K562 (cell line): Measurements from ENCODE around the gene HSF4. TPM values are rescaled to one million over a fixed set of nuclear protein-coding genes. Genes with fewer than 3 reads are reported as not detected.
A peak's percentile ranks its signal among the peaks of the same experiment; 100 is the strongest.

Experiments used
- ARID2 ChIP-seq: fragments of 450-650 bp; IDR thresholded peaks from 2 replicates; pipeline ENCODE4 v1.6.1; 2017; ENCODE audit warnings: antibody characterized with exemption, mild to moderate bottlenecking
- CREB1 ChIP-seq, 2 experiments: sonication (generic) in 1 of 2; formaldehyde crosslinking in 1 of 2; IDR thresholded peaks; 2 replicates each; pipeline versions ENCODE4 v1.6.1 to v1.8.0; 2012 to 2022; ENCODE audit warnings: inconsistent platforms in 1 of 2, mild to moderate bottlenecking in 1 of 2, missing genetic modification reagents in 1 of 2, moderate library complexity in 1 of 2
- ETV1 ChIP-seq: fragments of 450-650 bp; conservative IDR thresholded peaks from 2 replicates; pipeline ENCODE4 v1.6.1; 2016; ENCODE audit warnings: missing genetic modification characterization, control low read depth, low read depth, missing compliant biosample characterization
- HSF4 ChIP-seq: fragments of 250-450 bp; sonication (Bioruptor Pico); IDR thresholded peaks from 2 replicates; pipeline ENCODE4 v2.1.2; 2022; ENCODE audit warnings: mild to moderate bottlenecking, moderate library complexity, borderline replicate concordance
- KDM1A ChIP-seq, 2 experiments: fragments of 450-650 bp; IDR thresholded peaks; 2 replicates each; pipeline ENCODE4 v1.6.1; 2016; ENCODE audit warnings: mild to moderate bottlenecking in 2 of 2
- MCM7 ChIP-seq, 2 experiments: fragments of 450-650 bp; IDR thresholded peaks; 2 replicates each; pipeline ENCODE4 v1.6.1; 2016 to 2018
- MTA3 ChIP-seq: fragments of 450-650 bp; formaldehyde crosslinking; IDR thresholded peaks from 2 replicates; pipeline ENCODE4 v1.6.1; 2017; ENCODE audit warnings: mild to moderate bottlenecking, borderline replicate concordance
- NR2C2 ChIP-seq, 2 experiments: fragments of 200-800 bp in 1 of 2; sonication (Bioruptor generic) in 1 of 2; sonication (generic) in 1 of 2; formaldehyde crosslinking in 1 of 2; IDR thresholded peaks; 2 replicates each; pipeline versions ENCODE4 v1.6.1 to v1.8.0; 2016 to 2022; ENCODE audit warnings: mild to moderate bottlenecking in 1 of 2, missing compliant biosample characterization in 1 of 2, missing genetic modification characterization in 1 of 2, missing genetic modification reagents in 1 of 2
- NRF1 ChIP-seq, 2 experiments: fragments of 450-650 bp; IDR thresholded peaks in 1 of 2; conservative IDR thresholded peaks in 1 of 2; 2 replicates each; pipeline ENCODE4 v1.6.1; 2014; ENCODE audit warnings: mild to moderate bottlenecking in 2 of 2
- OTX1 ChIP-seq: fragments of 450-650 bp; formaldehyde crosslinking; IDR thresholded peaks from 2 replicates; pipeline ENCODE4 v1.4.0; 2022; ENCODE audit warnings: mild to moderate bottlenecking
- RBM34 ChIP-seq: fragments of 200-400 bp; formaldehyde crosslinking; IDR thresholded peaks from 2 replicates; pipeline ENCODE4 v1.6.1; 2018; ENCODE audit warnings: low read length, borderline replicate concordance; ENCODE audit not compliant: insufficient read depth
- RCOR1 ChIP-seq, 2 experiments: IDR thresholded peaks; 2 replicates each; pipeline ENCODE4 v1.6.1; 2012; ENCODE audit warnings: low read depth in 2 of 2, low read length in 2 of 2, borderline replicate concordance in 1 of 2, improper control_type of control experiment in 1 of 2
- SAFB ChIP-seq: fragments of 200-400 bp; formaldehyde crosslinking; IDR thresholded peaks from 2 replicates; pipeline ENCODE4 v1.6.1; 2017; ENCODE audit warnings: low read depth, low read length, borderline replicate concordance
- SNRNP70 ChIP-seq: fragments of 200-400 bp; formaldehyde crosslinking; optimal IDR thresholded peaks from 2 replicates; pipeline ENCODE3; 2017; ENCODE audit warnings: low read depth, low read length
- ZNF347 ChIP-seq: fragments of 450-650 bp; formaldehyde crosslinking; IDR thresholded peaks from 2 replicates; pipeline ENCODE4 v1.4.0; 2020; ENCODE audit warnings: low read depth, mild to moderate bottlenecking, moderate library complexity
- ZNF696 ChIP-seq: fragments of 250-450 bp; sonication (Bioruptor Pico); conservative IDR thresholded peaks from 2 replicates; pipeline ENCODE4 v1.4.0; 2020; ENCODE audit warnings: mild to moderate bottlenecking, moderate library complexity
- polyA plus RNA-seq, 8 experiments: library from polyadenylated mRNA; depleted of rRNA in 4 of 8; stranded (reverse) in 5 of 8; unstranded in 3 of 8; fragments of >200 nt; fragmentation: Nextera tagmentation in 2 of 8; fragmentation: Illumina TruSeq in 1 of 8; extraction: Ambion mirVana in 2 of 8; extraction: Trizol in 1 of 8; gene quantifications; 2 replicates each; pipeline versions ENCODE4 v1.2.1 to v1.2.3, GENCODE V29; 2011 to 2014; ENCODE audit warnings: inconsistent platforms in 1 of 8, missing spikeins in 1 of 8
- total RNA-seq, 7 experiments: library from RNA; depleted of rRNA in 6 of 7; stranded (reverse); fragments of >200 nt in 6 of 7; fragmentation: Illumina TruSeq in 2 of 7; extraction: Trizol in 2 of 7; gene quantifications; 2 replicates each; pipeline versions ENCODE4 v1.2.1 to v1.2.3, GENCODE V29; 2011 to 2021; ENCODE audit warnings: low replicate concordance in 1 of 7
- TF ChIP-seq, protein P1 (sequence below): IDR thresholded peaks from 2 replicates; pipeline ENCODE4 v1.6.1; 2011; ENCODE audit warnings: borderline replicate concordance, low read depth, mild to moderate bottlenecking, moderate library complexity, low read length; ENCODE audit not compliant: insufficient read depth, poor library complexity, severe bottlenecking
- TF ChIP-seq, protein P2 (sequence below), 2 experiments: fragments of 450-650 bp; IDR thresholded peaks; 2 replicates each; pipeline ENCODE4 v1.6.1; 2016
- TF ChIP-seq, protein P3 (sequence below), 2 experiments: IDR thresholded peaks in 1 of 2; conservative IDR thresholded peaks in 1 of 2; 2 replicates each; pipeline ENCODE4 v1.6.1; 2016; ENCODE audit warnings: low read depth in 2 of 2, mild to moderate bottlenecking in 1 of 2, missing compliant biosample characterization in 1 of 2, missing genetic modification characterization in 1 of 2, moderate library complexity in 1 of 2

Gene HSF4
- total and polyA plus RNA-seq, 9 of the 15 experiments (the other 6 are each of a cell fraction or from before 2014, with no cell fraction given): 0.50 to 35.4 (median 8.8) TPM; not detected in 1

DNA sequence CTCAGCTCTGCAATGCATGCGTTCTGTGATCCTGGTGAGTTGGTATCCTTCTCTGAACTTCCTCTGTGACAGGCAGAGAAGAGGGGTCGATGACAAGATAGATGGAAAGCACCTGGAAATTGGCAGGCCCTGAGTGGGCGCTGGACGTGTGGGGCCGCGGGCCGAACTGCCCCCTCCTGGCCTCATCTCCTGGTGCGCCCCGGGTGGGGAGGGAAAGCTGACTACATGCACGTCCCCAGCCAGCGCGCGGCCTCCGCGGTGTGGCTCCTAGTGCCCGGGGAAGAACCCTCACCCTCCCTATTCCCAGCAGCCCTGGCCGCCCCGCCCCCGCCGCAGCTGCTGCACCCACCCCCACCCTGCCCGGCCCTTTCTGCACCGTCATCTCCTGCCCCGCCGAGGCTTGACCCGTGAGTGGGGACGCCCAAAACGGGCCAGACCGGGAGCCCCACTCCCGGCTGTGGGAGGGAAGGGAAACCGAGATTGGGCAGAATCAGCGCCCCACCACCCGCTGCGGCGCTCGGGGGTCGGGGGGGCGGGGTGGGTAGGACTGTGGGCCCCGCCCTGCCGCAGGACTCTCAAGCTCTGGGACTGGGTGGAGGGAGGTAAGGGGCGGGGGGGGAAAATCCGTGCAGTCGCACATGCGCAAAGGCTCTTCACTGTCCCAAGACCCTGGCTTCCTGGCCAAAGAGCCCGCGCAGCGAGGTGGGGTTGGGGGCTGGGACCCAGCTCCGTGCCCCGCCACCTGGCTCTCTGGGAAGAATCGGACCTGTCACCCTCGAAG lies 5.8 kb downstream of the HSF4 start, which contains the start of gene NOL3 (continued):
- TF ChIP-seq, protein P1, sequence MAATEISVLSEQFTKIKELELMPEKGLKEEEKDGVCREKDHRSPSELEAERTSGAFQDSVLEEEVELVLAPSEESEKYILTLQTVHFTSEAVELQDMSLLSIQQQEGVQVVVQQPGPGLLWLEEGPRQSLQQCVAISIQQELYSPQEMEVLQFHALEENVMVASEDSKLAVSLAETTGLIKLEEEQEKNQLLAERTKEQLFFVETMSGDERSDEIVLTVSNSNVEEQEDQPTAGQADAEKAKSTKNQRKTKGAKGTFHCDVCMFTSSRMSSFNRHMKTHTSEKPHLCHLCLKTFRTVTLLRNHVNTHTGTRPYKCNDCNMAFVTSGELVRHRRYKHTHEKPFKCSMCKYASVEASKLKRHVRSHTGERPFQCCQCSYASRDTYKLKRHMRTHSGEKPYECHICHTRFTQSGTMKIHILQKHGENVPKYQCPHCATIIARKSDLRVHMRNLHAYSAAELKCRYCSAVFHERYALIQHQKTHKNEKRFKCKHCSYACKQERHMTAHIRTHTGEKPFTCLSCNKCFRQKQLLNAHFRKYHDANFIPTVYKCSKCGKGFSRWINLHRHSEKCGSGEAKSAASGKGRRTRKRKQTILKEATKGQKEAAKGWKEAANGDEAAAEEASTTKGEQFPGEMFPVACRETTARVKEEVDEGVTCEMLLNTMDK: no peak
- TF ChIP-seq MCM7 (IDR thresholded peaks at IDR 0.05): no peak
- TF ChIP-seq OTX1 (CRISPR knock-in tag): no peak
- no peak for TF ChIP-seq ZNF347 (CRISPR knock-in tag)
- no peak for TF ChIP-seq RBM34
- TF ChIP-seq, protein P2, sequence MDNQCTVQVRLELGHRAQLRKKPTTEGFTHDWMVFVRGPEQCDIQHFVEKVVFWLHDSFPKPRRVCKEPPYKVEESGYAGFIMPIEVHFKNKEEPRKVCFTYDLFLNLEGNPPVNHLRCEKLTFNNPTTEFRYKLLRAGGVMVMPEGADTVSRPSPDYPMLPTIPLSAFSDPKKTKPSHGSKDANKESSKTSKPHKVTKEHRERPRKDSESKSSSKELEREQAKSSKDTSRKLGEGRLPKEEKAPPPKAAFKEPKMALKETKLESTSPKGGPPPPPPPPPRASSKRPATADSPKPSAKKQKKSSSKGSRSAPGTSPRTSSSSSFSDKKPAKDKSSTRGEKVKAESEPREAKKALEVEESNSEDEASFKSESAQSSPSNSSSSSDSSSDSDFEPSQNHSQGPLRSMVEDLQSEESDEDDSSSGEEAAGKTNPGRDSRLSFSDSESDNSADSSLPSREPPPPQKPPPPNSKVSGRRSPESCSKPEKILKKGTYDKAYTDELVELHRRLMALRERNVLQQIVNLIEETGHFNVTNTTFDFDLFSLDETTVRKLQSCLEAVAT (IDR thresholded peaks at IDR 0.05): 0 out of 4 replicates have a peak, but pooled peaks of 1 of the 2 experiments have one; percentile 8
- TF ChIP-seq ETV1 (tag): 0 out of 2 replicates have a peak, but pooled peaks have one; percentile 2
- TF ChIP-seq, protein P3, sequence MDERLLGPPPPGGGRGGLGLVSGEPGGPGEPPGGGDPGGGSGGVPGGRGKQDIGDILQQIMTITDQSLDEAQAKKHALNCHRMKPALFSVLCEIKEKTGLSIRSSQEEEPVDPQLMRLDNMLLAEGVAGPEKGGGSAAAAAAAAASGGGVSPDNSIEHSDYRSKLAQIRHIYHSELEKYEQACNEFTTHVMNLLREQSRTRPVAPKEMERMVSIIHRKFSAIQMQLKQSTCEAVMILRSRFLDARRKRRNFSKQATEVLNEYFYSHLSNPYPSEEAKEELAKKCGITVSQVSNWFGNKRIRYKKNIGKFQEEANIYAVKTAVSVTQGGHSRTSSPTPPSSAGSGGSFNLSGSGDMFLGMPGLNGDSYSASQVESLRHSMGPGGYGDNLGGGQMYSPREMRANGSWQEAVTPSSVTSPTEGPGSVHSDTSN (CRISPR knock-in tag; IDR thresholded peaks at IDR 0.05; ENCODE audit: low read depth): no peak
- TF ChIP-seq, protein P3 (tag; conservative IDR thresholded peaks at IDR 0.05; ENCODE audit: low read depth): 0 out of 2 replicates have a peak, but pooled peaks have one; percentile 29
- peak in 1 of 2 experiments; percentile 93; a peak in 3 of 4 replicates for TF ChIP-seq RCOR1 (IDR thresholded peaks at IDR 0.05; ENCODE audit: borderline replicate concordance in 1 of 2, low read depth in 2 of 2, low read length in 2 of 2)
- 0 out of 2 replicates have a peak, but pooled peaks have one; percentile 31 for TF ChIP-seq MTA3
- no peak for TF ChIP-seq CREB1 (IDR thresholded peaks at IDR 0.05)
- TF ChIP-seq CREB1 (CRISPR knock-in tag; IDR thresholded peaks at IDR 0.05): no peak
- TF ChIP-seq SAFB: no peak
- TF ChIP-seq SNRNP70: no peak
- peak; percentile 91 to 92 for TF ChIP-seq NRF1 (conservative IDR thresholded peaks at IDR 0.05 in 1 of 2, IDR thresholded peaks at IDR 0.05 in 1 of 2)
- TF ChIP-seq HSF4 (CRISPR knock-in tag): no peak
- no peak for TF ChIP-seq ARID2
- no peak for TF ChIP-seq NR2C2 (CRISPR knock-in tag; IDR thresholded peaks at IDR 0.05)
- TF ChIP-seq NR2C2 (tag; IDR thresholded peaks at IDR 0.05): peak; percentile 67; the same call in 1 of the 2 replicates
- peak; percentile 84 to 91 for TF ChIP-seq KDM1A (IDR thresholded peaks at IDR 0.05)
- no peak for TF ChIP-seq ZNF696 (CRISPR knock-in tag)
